ENCODE results near the gene KIF3C.
"Not testable (repeated sequence)": the region's sequence is repeated elsewhere in the genome, so short reads cannot be mapped to it uniquely, and the experiment has no call there.

KIF3C gene

DNA sequence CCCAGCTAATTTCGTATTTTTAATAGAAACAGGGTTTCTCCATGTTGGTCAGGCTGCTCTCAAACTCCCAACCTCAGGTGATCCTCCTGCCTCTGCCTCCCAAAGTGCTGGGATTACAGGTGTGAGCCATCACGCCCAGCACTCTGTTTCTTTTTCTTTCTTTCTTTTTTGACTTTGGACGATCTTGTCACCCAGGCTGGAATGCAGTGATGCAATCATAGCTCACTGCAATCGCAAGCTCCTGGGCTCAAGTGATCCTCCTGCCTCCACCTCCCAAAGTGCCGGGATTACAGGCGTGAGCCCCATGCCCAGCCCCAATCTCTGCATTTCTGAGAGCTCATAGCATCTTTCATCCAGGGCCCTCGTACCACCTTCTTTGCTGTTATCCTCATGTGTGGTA, 17.1 kb upstream of the KIF3C start:
- DNase-seq (ENCODE audit: low read depth) = not testable (repeated sequence)

DNA sequence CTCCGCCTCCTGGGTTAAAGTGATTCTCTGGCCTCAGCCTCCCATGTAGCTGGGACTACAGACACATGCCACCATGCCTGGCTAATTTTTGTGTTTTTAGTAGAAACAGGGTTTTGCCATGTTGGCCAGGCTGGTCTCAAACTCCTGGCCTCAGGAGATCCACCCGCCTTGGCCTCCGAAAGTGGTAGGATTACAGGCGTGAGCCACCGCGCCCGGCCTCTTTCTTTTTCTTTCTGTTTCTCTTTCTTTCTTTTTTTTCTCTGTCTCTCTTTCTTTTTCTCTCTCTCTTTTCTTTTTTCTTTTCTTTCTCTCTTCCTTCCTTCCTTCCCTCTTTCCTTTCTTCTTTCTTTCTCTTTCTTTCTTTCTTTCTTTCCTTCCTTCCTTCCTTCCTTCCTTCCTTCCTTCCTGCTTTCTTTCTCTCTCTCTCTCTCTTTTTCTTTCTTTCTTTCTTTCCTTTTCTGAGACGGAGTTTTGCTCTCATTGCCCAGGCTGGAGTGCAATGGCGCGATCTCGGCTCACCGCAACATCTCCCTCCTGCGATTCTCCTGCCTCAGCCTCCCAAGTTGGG, 16.6 kb upstream of the KIF3C start:
- not testable (repeated sequence) for DNase-seq (ENCODE audit: low read depth)

DNA sequence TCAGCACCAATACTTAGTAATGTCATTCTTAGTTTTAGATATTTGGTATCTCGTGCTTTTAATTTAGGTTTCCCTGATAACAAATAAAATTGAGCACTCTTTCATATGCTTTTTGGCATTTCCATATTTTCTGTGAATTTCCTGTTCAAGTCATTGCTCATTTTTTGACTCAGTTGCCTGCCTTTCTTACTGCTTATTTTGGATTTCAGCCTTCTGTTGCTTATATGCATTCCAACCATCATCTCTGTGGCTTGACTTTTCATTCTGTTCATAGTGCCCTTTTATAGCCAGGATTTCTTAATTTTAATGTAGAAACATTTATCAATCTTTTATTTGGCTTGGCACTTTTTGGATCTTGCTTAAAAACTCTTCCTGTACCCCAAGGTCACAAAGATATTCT, 14.5 kb upstream of the KIF3C start:
- no peak for DNase-seq (ENCODE audit: low read depth)

DNA sequence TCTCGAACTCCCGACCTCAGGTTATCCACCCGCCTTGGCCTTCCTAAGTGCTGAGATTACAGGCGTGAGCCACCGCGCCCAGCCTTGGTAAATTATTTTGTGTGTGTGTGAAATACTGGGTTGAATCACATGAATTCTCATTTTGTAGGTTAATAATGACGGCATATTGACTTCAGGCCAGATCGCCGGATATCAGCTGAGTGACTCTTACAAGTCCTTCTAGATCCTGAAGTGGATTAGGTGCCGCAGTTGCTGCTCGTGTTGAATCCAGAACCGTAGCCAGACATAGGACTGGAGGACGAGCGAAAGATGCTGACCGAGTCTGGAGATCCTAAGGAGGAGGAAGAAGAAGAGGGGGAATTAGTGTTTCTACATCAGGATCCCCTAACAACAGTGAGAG, 12.2 kb upstream of the KIF3C start:
- no peak for DNase-seq (ENCODE audit: low read depth)

DNA sequence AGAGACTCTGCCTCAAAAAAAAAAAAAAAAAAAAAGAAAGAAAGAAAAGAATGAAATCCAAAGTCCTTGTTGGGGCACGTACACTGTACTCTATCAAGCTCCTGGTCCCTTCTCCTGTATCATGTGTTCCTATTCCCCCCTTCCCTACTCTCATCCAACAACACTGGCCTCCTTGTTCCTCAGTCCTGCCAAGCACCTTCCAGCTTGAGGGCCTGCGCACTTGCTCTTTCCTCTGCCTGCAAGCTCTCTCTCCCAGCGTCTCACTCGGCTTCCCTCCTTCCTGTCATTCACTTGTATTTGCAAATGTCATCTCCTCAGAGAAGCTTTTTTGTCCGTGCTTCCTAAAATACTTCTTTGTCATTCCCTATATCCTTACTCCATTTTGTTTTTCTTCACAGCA, 10.8 kb upstream of the KIF3C start:
- no peak for DNase-seq (ENCODE audit: low read depth)

DNA sequence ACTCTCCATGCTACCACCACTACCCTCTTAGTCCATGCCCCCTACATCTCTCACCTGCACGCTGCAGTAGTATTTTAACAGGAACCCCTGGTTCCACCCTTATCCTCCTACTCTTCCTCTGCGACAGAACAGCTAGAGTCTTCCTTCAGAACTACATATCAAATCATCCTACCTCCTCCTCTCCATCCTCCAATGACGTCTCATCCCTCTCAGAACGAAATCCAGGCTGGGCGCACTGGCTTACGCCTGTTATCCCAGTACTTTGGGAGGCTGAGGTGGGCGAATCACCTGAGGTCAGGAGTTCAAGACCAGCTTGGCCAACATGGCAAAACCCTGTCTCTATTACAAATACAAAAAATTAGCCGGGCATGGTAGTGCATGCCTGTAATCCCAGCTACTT, 10.3 kb upstream of the KIF3C start:
- no peak for DNase-seq (ENCODE audit: low read depth)

DNA sequence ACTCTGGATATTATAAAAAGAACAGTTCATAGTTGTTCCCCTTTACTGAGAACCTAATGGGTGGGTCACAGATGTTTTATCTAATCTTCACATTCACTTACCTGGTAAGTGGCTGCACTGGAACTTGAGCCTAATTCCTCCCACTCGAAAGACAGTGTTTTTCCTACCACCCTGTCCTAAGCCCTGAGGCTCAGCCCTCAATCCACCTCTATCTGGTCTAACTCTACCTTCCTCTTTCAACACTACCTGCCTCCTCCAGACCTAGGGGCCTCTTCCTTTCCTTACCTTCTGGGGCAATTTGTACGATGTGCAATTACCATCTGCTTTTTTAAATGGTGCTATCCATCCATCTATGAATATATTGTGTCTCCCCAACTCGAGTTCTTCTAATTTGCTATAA, 9.7 kb upstream of the KIF3C start:
- no peak for DNase-seq (ENCODE audit: low read depth)

DNA sequence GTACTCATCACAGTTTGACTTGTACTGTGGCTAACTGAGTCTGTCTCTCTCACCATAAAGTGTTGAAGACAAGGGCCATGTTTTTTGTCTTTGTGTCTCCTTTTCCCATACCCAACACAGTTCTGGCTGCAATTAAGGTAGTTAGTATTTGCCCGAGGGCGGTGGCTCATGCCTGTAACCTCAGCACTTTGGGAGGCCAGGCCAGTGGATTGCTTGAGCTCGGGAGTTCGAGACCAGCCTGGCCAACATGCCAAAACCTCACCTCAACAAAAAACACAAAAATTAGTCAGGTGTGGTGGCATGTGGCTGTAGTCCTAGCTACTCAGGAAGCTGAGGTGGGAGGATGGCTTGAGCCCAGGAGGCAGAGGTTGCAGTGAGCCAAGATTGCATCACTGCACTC, 6.9 kb upstream of the KIF3C start:
- DNase-seq (ENCODE audit: low read depth) = no peak

DNA sequence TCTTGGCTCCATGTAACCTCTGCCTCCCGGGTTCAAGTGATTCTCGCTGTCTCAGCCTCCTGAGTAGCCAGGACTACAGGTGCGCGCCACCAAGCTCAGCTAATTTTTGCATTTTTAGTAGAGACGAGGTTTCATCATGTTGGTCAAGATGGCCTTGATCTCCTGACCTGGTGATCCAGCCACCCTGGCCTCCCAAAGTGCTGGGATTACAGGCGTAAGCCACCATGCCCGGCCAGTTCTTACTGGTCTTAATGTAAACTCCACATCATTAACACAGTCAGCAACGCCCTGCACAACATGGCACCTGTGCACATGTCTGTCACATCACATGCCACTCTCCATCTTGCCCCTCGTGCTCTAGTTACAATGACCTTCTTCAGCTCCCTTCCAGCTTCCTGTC, 5.8 kb upstream of the KIF3C start:
- DNase-seq (ENCODE audit: low read depth) = no peak

DNA sequence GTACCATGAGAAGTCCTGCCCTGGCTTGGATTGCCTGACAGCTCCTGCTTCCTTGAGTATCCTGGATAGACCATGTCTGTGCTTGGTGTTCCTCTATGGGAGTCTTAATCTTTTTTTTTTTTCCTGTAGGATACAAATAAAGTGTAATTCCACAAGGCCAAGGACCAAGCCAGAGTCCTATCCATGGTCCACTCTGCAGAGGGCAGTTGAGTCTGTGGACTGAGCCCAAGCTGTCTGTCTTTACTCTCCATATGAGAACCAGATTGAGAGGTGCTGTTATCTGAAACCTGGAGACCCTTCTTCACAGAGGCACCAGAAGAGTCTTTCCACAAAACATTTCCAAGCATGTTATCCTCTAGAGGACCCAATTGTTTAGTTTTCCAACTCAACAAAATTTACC, 1.4 kb upstream of the KIF3C start:
- no peak for DNase-seq (ENCODE audit: low read depth)

DNA sequence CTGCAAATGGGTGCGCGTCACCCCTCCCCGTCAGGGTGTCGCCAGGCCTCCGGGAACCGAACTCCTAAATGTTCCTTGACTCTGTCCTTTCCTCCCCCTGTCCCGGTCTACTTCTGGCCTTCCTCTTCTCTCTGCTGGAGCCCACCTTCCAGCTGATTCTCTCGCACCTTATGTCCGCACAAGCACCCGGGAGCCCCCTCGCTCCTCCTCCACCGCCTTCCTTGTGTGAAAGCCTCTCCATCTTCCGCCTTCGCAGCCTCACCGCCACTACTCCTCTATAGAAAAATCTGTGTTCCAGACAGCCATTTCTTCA, 627 bp upstream of the KIF3C start:
- no peak for DNase-seq (ENCODE audit: low read depth)

DNA sequence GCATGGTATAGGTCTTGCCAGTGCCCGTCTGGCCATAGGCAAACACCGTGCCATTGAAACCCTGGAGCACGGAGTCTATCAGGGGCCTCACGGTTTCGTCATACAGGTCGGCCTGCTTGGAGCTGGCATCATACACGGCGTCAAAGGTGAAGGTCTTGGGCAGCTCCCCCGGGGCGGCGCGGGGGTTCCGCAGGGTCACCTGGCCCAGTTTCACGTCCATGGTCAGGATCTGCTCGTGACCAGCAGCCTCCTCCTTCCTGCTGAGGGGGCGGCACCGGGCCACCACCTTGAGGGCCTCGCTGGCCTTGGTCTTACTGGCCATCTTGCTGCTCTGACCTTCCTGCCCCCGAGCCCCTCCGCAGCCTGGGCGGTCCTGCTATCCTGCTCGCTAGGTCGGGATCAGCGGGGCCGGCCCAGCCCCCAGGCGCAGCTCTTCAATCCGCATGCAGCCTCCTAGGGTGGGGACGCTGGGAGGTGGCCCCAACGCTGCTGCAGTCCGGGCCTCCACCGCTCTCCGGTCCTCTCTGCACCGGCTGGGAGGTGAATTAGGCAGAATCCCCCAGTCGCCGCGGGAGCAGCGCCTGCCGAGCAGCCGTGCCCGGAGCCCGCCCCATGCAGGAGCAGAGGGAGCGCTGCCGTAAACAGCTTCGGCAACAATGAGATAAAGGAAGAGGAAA, 563 bp downstream of the KIF3C start:
- peak; percentile 5 for DNase-seq (ENCODE audit: low read depth)

DNA sequence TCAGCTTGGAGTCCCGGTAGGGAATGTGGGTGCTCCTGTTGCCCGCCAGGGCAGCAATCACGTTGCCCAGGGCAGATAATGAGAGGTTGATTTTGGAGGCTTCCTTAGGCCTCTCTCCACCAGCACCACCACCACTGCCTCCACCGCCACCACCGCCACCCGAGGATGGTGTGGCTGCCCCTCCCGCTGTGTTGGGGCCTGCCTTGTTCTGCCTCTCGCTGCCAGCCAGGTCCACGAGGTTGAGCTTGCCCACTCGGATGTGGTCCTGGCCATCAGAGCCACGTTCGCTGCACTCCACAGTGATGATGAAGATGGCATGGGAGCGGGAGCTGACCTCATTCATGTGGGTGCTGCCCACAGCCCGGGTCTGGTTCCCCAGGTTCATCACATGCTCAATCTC, 1.3 kb downstream of the KIF3C start:
- DNase-seq (ENCODE audit: low read depth) = no peak

DNA sequence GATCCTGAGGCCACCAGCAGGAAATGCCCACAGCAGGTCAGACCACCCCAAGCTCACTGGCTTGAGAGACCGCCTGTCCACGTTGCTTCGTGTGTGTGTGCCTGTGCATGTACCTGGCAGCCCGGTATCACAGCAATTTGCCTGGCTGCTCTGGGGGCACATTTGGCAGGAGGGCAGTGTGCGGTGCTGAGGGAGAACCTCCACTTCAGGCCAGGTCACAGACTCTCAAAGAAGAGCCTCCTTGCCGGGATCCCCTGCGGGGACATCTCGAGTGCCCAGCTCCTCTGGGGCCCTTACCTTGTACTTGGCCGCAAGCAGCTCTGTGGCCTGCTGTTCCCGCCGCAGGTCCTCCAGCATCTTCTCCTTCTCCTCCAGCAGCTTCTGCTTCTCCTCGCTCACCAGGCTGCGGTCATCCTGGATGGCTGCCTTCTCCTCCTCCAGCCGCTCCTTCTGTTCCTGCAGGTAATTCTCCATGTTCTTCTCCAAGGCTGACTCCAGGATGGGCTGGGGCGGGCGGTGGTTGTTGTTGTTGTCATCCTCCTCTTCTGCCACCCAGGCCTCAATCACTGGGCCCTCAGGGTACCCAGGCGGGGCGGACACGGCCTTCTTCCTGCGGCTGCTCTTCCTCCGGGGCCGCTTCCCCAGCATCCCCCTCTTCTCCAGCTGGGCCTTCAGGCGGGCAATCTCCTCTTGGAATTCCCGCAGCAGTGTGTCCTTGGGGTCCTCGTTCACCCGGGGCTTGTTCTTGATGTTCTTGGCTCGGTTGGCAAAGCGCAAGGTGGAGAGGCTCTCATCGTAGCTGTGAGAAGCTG, 2.0 kb downstream of the KIF3C start:
- DNase-seq (ENCODE audit: low read depth) = no peak

DNA sequence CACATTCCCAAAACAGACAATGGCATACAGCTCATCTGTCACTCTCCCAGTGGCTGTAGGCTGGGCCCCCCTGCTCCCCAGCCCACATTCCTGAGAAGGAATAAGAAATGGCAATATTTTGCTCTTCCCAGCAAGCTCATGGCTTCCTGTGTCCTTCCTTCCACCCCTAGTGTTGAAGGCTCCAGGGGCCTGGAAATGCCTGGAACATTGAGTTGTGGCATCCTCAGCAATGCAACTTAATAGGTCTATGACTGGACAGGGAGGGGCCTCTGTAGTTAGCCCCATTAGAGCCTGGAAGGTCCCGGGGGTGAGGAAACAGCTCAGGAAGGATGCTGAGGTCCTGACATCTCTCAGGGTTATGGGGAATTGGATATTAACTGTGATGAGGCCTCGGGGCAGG, 3.3 kb downstream of the KIF3C start:
- DNase-seq (ENCODE audit: low read depth) = no peak

DNA sequence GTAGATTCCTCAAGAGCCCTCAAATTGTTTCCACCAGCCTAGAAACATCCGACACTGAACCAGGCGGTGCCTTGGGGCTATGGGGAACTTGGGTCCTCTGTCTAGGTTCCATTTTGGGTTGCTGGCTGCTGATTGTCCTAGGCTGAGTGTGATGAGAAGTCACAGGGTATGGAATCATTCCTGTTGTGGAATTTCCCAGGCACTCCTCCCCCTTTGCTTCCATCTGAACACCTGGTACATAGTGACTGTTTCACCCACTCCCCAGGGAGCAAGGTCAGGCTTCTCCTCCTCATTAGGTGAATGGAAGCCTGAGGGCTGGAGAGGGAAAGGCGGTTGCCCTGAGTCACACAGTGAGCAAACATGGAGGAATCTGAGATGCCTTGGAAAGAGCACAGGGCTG, 4.5 kb downstream of the KIF3C start:
- DNase-seq (ENCODE audit: low read depth) = no peak

DNA sequence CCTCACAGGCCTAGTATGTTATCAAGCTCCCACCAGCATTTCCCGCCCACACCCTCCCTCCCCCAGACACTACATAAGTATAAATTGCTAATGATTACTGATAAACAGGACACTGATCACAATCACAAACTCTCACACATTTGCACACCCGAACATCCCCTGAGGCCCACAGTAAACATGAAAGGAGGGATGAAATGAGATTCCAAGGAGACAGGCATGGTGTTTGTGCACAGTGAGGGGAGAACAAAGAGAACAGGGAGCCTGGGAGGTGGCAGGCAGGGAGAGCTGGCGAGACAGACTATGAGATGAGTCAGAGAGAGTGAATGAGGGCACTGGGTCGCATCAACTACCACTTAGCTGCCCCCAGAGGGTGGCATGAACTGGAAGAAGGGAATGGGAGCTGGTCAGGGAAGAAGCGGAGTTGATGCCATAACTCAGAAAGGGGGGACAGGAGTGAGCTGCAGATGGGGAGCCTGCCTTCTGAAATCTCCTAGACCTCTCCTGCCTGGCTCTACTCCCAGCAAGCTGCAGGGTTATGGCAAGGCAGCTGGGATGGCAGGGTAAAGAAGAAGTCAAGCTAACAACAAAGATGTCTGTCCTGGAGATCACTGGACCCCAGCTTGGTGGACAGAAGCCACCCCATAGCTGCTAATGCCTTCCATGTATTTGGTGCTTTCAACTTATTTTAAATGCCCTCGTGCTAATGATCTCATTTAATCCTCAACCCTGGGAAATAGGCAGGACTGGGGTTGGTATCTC, 5.1 kb downstream of the KIF3C start:
- DNase-seq (ENCODE audit: low read depth) = no peak

DNA sequence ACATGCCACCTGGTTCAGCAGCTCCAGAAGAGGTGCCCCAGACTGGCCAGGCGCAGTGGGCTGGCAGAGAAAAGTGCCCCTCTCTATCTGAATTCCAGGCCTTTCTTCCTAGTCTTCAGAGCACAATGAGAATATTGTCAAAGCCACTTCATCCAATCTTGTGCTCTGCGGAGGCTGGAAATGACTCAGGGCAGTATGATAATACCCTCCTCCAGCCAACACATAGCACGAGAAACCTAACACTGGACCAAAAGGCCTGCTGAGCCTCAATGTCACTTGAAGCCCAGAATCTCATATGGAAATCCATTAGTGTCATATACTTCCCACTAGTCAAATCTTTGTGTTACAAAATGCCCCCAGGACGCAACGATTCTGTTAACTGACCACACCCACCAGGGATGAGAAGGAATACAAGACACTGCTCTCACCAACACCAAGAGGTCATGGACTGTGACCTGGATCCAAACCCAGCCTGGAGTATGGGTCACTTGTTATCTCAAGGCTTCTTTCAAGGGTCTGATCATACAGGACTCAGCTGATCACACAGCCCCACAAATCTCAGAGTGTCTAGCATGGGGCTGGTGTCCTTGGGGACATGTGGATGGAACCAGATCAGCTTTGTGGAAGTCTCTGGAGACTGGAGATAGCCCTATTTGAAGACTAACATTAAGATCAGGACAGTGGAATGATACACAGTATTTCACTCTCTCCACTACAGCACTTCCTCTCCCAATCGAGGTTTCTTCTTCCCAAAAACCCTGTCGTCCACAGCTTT, 10.1 kb downstream of the KIF3C start:
- DNase-seq (ENCODE audit: low read depth) = no peak

DNA sequence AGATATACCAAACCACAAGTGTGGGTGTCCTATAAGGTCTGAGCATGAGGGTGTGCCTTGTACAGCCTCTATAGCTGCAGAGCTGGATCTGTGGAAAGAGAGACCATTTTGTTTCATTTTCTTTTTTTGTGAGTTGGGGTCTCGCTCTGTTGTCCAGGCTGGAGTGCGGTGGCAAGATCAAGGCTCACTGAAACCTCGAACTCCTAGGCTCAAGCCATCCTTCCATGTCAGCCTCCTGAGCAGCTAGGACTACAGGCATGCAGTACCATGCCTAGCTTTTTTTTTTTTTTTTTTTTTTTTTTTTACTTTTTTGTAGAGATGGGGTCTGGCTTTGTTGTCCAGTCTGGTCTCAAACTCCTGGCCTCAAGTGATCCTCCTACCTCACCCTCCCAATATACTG, 10.7 kb downstream of the KIF3C start:
- no peak for DNase-seq (ENCODE audit: low read depth)

DNA sequence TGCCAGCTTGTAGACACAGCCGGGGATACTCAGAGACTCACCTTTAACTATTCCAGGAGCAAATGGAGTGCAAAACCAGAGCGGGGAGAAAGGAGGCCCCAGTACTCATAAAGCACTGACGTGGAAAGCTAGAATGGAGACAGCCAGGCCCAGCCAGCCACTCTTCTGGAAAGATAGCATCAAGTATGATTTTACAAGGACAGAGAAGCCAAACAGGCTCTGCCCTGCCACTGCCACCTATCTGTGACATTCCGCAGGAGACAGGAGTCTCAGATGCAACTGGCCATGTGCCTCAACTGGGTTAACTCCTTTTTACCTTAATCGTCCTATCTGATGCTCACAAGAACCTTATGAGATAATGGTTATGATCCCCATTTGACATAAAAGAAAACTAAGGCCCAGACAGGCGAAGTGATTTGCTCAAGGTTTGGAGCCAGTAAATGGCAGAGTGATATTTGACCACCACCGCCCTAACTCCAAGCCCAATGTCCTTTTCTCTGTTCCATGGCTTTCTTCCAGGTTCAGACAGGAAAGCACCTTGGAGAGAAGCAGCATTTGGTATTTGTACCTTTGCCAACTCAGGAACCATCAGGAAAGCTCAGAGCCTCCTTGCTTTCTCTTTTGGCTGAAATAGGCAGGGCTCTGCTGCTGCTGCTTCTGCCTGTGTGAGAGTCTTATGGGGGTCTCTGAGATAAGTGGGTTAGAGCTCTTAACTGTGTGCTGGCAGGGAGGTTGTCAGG, 15.6 kb downstream of the KIF3C start:
- DNase-seq (ENCODE audit: low read depth) = no peak

DNA sequence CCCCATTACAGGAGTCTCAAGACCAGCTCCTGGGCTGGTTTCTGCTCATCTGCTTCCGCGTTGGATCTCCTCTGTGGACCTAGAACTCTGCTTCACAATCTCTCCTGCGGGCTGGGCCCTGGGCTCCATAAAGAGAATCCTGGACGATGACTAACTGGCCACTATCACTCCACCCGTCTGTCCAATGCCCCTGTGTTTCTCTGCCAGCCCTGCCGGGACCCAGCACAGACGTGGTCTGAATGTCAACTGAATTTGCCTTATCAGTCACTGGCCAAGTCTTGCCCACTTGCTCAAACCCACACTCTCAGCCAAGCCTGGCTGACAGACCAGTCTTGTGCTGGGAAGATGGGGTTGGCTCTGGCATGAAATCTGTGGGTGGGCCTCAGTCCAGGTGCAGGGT, 17.4 kb downstream of the KIF3C start:
- DNase-seq (ENCODE audit: low read depth) = no peak

DNA sequence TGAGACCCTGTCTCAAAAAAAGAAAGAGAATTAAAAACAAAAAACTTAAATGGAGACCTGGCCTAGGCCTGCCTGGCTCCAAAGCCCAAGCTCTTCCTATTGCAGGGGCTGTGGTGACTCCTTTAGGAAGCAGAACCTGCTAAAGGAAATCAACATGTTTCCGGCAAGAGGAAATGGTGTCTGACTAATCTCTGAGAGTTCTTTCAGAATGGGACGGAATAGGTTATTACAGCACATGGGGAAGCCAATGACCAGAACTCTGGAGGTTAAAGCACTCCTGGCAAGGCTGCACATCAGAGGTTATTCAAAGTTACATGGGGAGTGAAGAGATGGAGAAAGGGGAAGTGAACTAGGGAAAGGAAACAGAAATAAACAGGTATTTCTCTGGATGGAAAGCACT, 21.4 kb downstream of the KIF3C start:
- no peak for DNase-seq (ENCODE audit: low read depth)
